ENCODE results near the gene KCTD7. TPM values are rescaled to one million over a fixed set of nuclear protein-coding genes. Genes with fewer than 3 reads are reported as not detected.

KCTD7 gene
- total and polyA plus RNA-seq, 2 of the 13 experiments (the other 11 are each of a cell fraction or from before 2014, with no cell fraction given) = 7.3 to 13.5 TPM

- TF ChIP-seq, protein P1, sequence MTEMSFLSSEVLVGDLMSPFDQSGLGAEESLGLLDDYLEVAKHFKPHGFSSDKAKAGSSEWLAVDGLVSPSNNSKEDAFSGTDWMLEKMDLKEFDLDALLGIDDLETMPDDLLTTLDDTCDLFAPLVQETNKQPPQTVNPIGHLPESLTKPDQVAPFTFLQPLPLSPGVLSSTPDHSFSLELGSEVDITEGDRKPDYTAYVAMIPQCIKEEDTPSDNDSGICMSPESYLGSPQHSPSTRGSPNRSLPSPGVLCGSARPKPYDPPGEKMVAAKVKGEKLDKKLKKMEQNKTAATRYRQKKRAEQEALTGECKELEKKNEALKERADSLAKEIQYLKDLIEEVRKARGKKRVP (CRISPR knock-in tag; IDR thresholded peaks at IDR 0.05) = no peak
- TF ChIP-seq HNF4A (CRISPR knock-in tag; IDR thresholded peaks at IDR 0.05) = peak; percentile 47; the same call in 1 of the 2 replicates
- TF ChIP-seq CREB3 (CRISPR knock-in tag; IDR thresholded peaks at IDR 0.05) = no peak
- no peak for TF ChIP-seq ZNF10 (CRISPR knock-in tag; IDR thresholded peaks at IDR 0.05; ENCODE audit: borderline replicate concordance, low read depth)
- no peak for TF ChIP-seq ZNF883 (CRISPR knock-in tag; IDR thresholded peaks at IDR 0.05; ENCODE audit: not compliant biosample characterization)
- no peak for TF ChIP-seq ZFP41 (CRISPR knock-in tag; IDR thresholded peaks at IDR 0.05; ENCODE audit: borderline replicate concordance)
- TF ChIP-seq KLF11 (CRISPR knock-in tag; IDR thresholded peaks at IDR 0.05) = no peak
- no peak for TF ChIP-seq STAG1 (CRISPR knock-in tag; IDR thresholded peaks at IDR 0.05)
- no peak for TF ChIP-seq TFE3 (CRISPR knock-in tag; IDR thresholded peaks at IDR 0.05)
- TF ChIP-seq ZNF460 (CRISPR knock-in tag; IDR thresholded peaks at IDR 0.05; ENCODE audit: borderline replicate concordance) = peak; percentile 81; the same call in 1 of the 2 replicates
- TF ChIP-seq HES4 (CRISPR knock-in tag; IDR thresholded peaks at IDR 0.05; ENCODE audit: borderline replicate concordance) = no peak; the same call in 1 of the 2 replicates
- TF ChIP-seq, protein P2, sequence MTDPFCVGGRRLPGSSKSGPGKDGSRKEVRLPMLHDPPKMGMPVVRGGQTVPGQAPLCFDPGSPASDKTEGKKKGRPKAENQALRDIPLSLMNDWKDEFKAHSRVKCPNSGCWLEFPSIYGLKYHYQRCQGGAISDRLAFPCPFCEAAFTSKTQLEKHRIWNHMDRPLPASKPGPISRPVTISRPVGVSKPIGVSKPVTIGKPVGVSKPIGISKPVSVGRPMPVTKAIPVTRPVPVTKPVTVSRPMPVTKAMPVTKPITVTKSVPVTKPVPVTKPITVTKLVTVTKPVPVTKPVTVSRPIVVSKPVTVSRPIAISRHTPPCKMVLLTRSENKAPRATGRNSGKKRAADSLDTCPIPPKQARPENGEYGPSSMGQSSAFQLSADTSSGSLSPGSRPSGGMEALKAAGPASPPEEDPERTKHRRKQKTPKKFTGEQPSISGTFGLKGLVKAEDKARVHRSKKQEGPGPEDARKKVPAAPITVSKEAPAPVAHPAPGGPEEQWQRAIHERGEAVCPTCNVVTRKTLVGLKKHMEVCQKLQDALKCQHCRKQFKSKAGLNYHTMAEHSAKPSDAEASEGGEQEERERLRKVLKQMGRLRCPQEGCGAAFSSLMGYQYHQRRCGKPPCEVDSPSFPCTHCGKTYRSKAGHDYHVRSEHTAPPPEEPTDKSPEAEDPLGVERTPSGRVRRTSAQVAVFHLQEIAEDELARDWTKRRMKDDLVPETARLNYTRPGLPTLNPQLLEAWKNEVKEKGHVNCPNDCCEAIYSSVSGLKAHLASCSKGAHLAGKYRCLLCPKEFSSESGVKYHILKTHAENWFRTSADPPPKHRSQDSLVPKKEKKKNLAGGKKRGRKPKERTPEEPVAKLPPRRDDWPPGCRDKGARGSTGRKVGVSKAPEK (CRISPR knock-in tag; IDR thresholded peaks at IDR 0.05; ENCODE audit: borderline replicate concordance) = no peak
- no peak for TF ChIP-seq ZNF296 (CRISPR knock-in tag; conservative IDR thresholded peaks at IDR 0.05)
- no peak for TF ChIP-seq DNMT3B (CRISPR knock-in tag; conservative IDR thresholded peaks at IDR 0.05)
- no peak for TF ChIP-seq ZNF550 (CRISPR knock-in tag; IDR thresholded peaks at IDR 0.05; ENCODE audit: borderline replicate concordance)
- no peak for TF ChIP-seq ZFX (CRISPR knock-in tag; IDR thresholded peaks at IDR 0.05; ENCODE audit: low read depth)
- TF ChIP-seq ZNF12 (CRISPR knock-in tag; IDR thresholded peaks at IDR 0.05) = no peak
- no peak for TF ChIP-seq HBP1 (CRISPR knock-in tag; IDR thresholded peaks at IDR 0.05; ENCODE audit: low read depth)
- no peak for TF ChIP-seq JUN (CRISPR knock-in tag; IDR thresholded peaks at IDR 0.05)
Measured at GRCh38 chr7:66627881-66628360, 760 bp upstream of the KCTD7 start (continued).

Data from HepG2 (cell line).